K562 (cell line): ENCODE data around the gene GATM. TPM values are rescaled to one million over a fixed set of nuclear protein-coding genes. Genes with fewer than 3 reads are reported as not detected.

Experiments used
- ATAC-seq: fragments of 200-7000 bp; cut with Tn5 transposase; 3 replicates; pipeline ENCODE4 v1.9.1; 2020; ENCODE audit warnings: moderate library complexity
- BruUV-seq: library from RNA; stranded (reverse); fragments of 400-500 nt; replicated peaks from 2 replicates; lab custom pipeline; 2021; lab: Mats Ljungman, UMichigan
- CTCF ChIA-PET: fragments of 300-600 bp; formaldehyde crosslinking; extraction: SDS; loops from one replicate; lab custom pipeline; 2021; ENCODE audit warnings: low intra/inter-chr PET ratio; lab: Yijun Ruan, JAX
- POLR2A ChIA-PET: fragments of 300-600, 350-650 bp; sonication (Branson Sonifier 250); formaldehyde crosslinking; extraction: SDS; loops from one replicate; lab custom pipeline; 2021; ENCODE audit warnings: antibody characterized with exemption, inconsistent platforms; lab: Yijun Ruan, JAX
- DNase-seq, 4 experiments: peaks; one replicate each; pipeline versions ENCODE4 v3.0.0 to v3.0.0-alpha.2; 2011 to 2018; ENCODE audit warnings: low spot score in 3 of 4, mixed read lengths in 3 of 4; ENCODE audit errors: extremely low read depth in 1 of 4
- FAIRE-seq: peaks from 2 replicates; lab custom pipeline; 2011; peaks lifted over from hg19 to GRCh38; lab: Jason Lieb, UNC
- H2AFZ ChIP-seq: 2 replicates; pipeline ENCODE4 v1.6.0; 2011; ENCODE audit warnings: low read depth, low read length, control low read depth, inconsistent platforms
- H3K27ac ChIP-seq: fragments of 200-600 bp; 3 replicates; pipeline ENCODE4 v1.8.0; 2011; ENCODE audit warnings: low read depth, mild to moderate bottlenecking, control low read depth, inconsistent platforms, low read length, moderate library complexity, mixed read lengths; ENCODE audit errors: extremely low read depth
- H3K27me3 ChIP-seq, 2 experiments: fragments of 300-600 bp in 1 of 2; 2 replicates in 1 of 2; 3 replicates in 1 of 2; pipeline versions ENCODE4 v1.6.0 to v1.8.0; 2011; ENCODE audit warnings: inconsistent platforms in 2 of 2, low read length in 2 of 2, mild to moderate bottlenecking in 1 of 2, mixed read lengths in 1 of 2, moderate library complexity in 1 of 2; ENCODE audit not compliant: control insufficient read depth in 2 of 2, insufficient read depth in 2 of 2
- H3K36me3 ChIP-seq: fragments of 300-600 bp; 3 replicates; pipeline ENCODE4 v1.8.0; 2011; ENCODE audit warnings: mild to moderate bottlenecking, low read length, inconsistent platforms; ENCODE audit not compliant: control insufficient read depth, insufficient read depth
- H3K4me1 ChIP-seq, 2 experiments: fragments of 200-600 bp in 1 of 2; replicated peaks in 1 of 2; 2 replicates in 1 of 2; 3 replicates in 1 of 2; pipeline versions ENCODE4 v1.5.1 to v1.8.0; 2011; ENCODE audit warnings: inconsistent platforms in 2 of 2, low read length in 2 of 2, mild to moderate bottlenecking in 1 of 2, mixed read lengths in 1 of 2, moderate library complexity in 1 of 2; ENCODE audit not compliant: control insufficient read depth in 2 of 2, insufficient read depth in 2 of 2
- H3K4me2 ChIP-seq: 2 replicates; pipeline ENCODE4 v1.6.1; 2011; ENCODE audit warnings: low read length, control low read depth, inconsistent platforms, mixed read lengths; ENCODE audit not compliant: insufficient read depth
- H3K4me3 ChIP-seq: fragments of 200-600 bp; sonication (generic), shearing (Covaris generic); 2 replicates; pipeline ENCODE4 v1.5.1; 2016; ENCODE audit warnings: control low read depth, inconsistent platforms
- H3K79me2 ChIP-seq: fragments of 200-600 bp; 3 replicates; pipeline ENCODE4 v1.8.0; 2011; ENCODE audit warnings: low read length, inconsistent platforms; ENCODE audit not compliant: control insufficient read depth, insufficient read depth
- H3K9ac ChIP-seq, 2 experiments: 2 replicates each; pipeline versions ENCODE4 v1.6.0 to v1.6.1; 2011; ENCODE audit warnings: low read depth in 2 of 2, low read length in 2 of 2, control low read depth in 1 of 2, inconsistent platforms in 1 of 2, mild to moderate bottlenecking in 1 of 2, mixed read lengths in 1 of 2; ENCODE audit not compliant: insufficient read depth in 1 of 2
- H3K9me1 ChIP-seq: one replicate; pipeline ENCODE4 v1.6.0; 2011; ENCODE audit warnings: inconsistent platforms, mild to moderate bottlenecking, low read length, moderate library complexity; ENCODE audit not compliant: control insufficient read depth, insufficient read depth
- H3K9me3 ChIP-seq: replicated peaks from 2 replicates; pipeline ENCODE4 v1.5.1; 2011; ENCODE audit warnings: low read depth, low read length, inconsistent platforms; ENCODE audit not compliant: control insufficient read depth, insufficient read depth
- H4K20me1 ChIP-seq: replicated peaks from 2 replicates; pipeline ENCODE4 v1.6.1; 2011; ENCODE audit warnings: low read length, inconsistent platforms, mixed read lengths; ENCODE audit not compliant: control insufficient read depth, insufficient read depth
- BRD9 ChIP-seq: fragments of 450-650 bp; IDR thresholded peaks from 2 replicates; pipeline ENCODE4 v1.6.1; 2018; ENCODE audit warnings: low read depth; ENCODE audit not compliant: partially characterized antibody
- DMBX1 ChIP-seq: fragments of 250-450 bp; sonication (Bioruptor Pico); IDR thresholded peaks from 2 replicates; pipeline ENCODE4 v1.8.0; 2022; ENCODE audit warnings: inconsistent platforms, mild to moderate bottlenecking, moderate library complexity, borderline replicate concordance
- E2F5 ChIP-seq: sonication (generic); formaldehyde crosslinking; IDR thresholded peaks from 2 replicates; pipeline ENCODE4 v1.8.0; 2022; ENCODE audit warnings: mild to moderate bottlenecking, missing genetic modification reagents
- GTF2B ChIP-seq: IDR thresholded peaks from 2 replicates; pipeline ENCODE4 v1.6.1; 2011; ENCODE audit not compliant: insufficient read length; ENCODE audit errors: extremely low read depth
- HCFC1 ChIP-seq: IDR thresholded peaks from 2 replicates; pipeline ENCODE4 v1.6.1; 2012; ENCODE audit warnings: low read depth, low read length, improper control_type of control experiment
- PHF20 ChIP-seq: fragments of 450-650 bp; IDR thresholded peaks from 2 replicates; pipeline ENCODE4 v1.6.1; 2018; ENCODE audit not compliant: partially characterized antibody
- RBBP5 ChIP-seq: fragments of 200-600 bp; sonication (generic); IDR thresholded peaks from 2 replicates; pipeline ENCODE4 v1.6.1; 2012; ENCODE audit warnings: borderline replicate concordance, mild to moderate bottlenecking, low read length, control low read depth, inconsistent platforms; ENCODE audit not compliant: insufficient read depth, poor library complexity, severe bottlenecking
- RFX5 ChIP-seq: IDR thresholded peaks from 2 replicates; pipeline ENCODE4 v1.6.1; 2011; ENCODE audit warnings: low read depth, mild to moderate bottlenecking, improper control_type of control experiment, low read length
- SMC3 ChIP-seq: conservative IDR thresholded peaks from 2 replicates; pipeline ENCODE4 v1.6.1; 2011; ENCODE audit warnings: low read depth, low read length, improper control_type of control experiment; ENCODE audit not compliant: insufficient read depth
- TEAD4 ChIP-seq, 2 experiments: sonication (generic) in 1 of 2; formaldehyde crosslinking in 1 of 2; IDR thresholded peaks; 2 replicates each; pipeline versions ENCODE4 v1.6.1 to v1.8.0; 2012 to 2022; ENCODE audit warnings: borderline replicate concordance in 1 of 2, inconsistent platforms in 1 of 2, low read length in 1 of 2, mild to moderate bottlenecking in 1 of 2, missing genetic modification reagents in 1 of 2
- ZBTB7A ChIP-seq: IDR thresholded peaks from 2 replicates; pipeline ENCODE4 v1.6.1; 2011; ENCODE audit warnings: low read depth, mild to moderate bottlenecking, low read length, moderate library complexity, borderline replicate concordance; ENCODE audit not compliant: control insufficient read depth
- ZNF263 ChIP-seq: sonication (generic); formaldehyde crosslinking; IDR thresholded peaks from 2 replicates; pipeline ENCODE4 v1.8.0; 2022; ENCODE audit warnings: mild to moderate bottlenecking, missing genetic modification reagents, borderline replicate concordance
- ZNF707 ChIP-seq: fragments of 250-450 bp; sonication (Bioruptor Pico); conservative IDR thresholded peaks from 2 replicates; pipeline ENCODE4 v1.8.0; 2022; ENCODE audit warnings: inconsistent platforms, mild to moderate bottlenecking, moderate library complexity
- WGBS: fragments of 100-300 bp; shearing (Covaris generic); methylation state at CpG from one replicate; pipeline ENCODE4 v1.1.6; 2016; ENCODE audit warnings: low coverage, mixed read lengths; ENCODE audit not compliant: insufficient coverage; ENCODE audit errors: missing lambda C conversion rate; 5-methylcytosine and 5-hydroxymethylcytosine counted together
- in situ Hi-C: fragments of 300-500 bp; cut with MboI; formaldehyde crosslinking; loops from 4 replicates; pipeline ENCODE4 v1.15.0; 2018; ENCODE audit warnings: inconsistent platforms, mixed read lengths
- intact Hi-C: fragments of 100-400 bp; cut with micrococcal nuclease; formaldehyde crosslinking; loops from 2 replicates; pipeline ENCODE4 v1.14.2; 2022
- polyA plus RNA-seq, 8 experiments: library from polyadenylated mRNA; depleted of rRNA in 4 of 8; stranded (reverse) in 5 of 8; unstranded in 3 of 8; fragments of >200 nt; fragmentation: Nextera tagmentation in 2 of 8; fragmentation: Illumina TruSeq in 1 of 8; extraction: Ambion mirVana in 2 of 8; extraction: Trizol in 1 of 8; gene quantifications; 2 replicates each; pipeline versions ENCODE4 v1.2.1 to v1.2.3, GENCODE V29; 2011 to 2014; ENCODE audit warnings: inconsistent platforms in 1 of 8, missing spikeins in 1 of 8
- total RNA-seq, 7 experiments: library from RNA; depleted of rRNA in 6 of 7; stranded (reverse); fragments of >200 nt in 6 of 7; fragmentation: Illumina TruSeq in 2 of 7; extraction: Trizol in 2 of 7; gene quantifications; 2 replicates each; pipeline versions ENCODE4 v1.2.1 to v1.2.3, GENCODE V29; 2011 to 2021; ENCODE audit warnings: low replicate concordance in 1 of 7

GATM gene
- total and polyA plus RNA-seq, 9 of the 15 experiments (the other 6 are each of a cell fraction or from before 2014, with no cell fraction given): 0.11 to 1.1 (median 0.65) TPM

- POLR2A ChIA-PET: interaction anchor here (0.7 to 1.6 kb wide), 2 partner anchors 11 to 21 kb away, joined by 3 to 4 read pairs; no protein-coding TSS in a partner anchor
- no peaks in the 10 kb centered on the region for H3K9me3 ChIP-seq
- H3K9ac ChIP-seq: no peak overlapping the region
- no peak for FAIRE-seq
- no peaks in the 10 kb centered on the region for H3K79me2 ChIP-seq
- no peaks in the 10 kb centered on the region for H3K9me1 ChIP-seq
- no peak overlapping the region for H3K27ac ChIP-seq
- intact Hi-C loops: no loop called here
- peaks cover 0 to 12% of the 10 kb centered on the region in 2 experiments; a peak in 4 of 5 replicates for H3K27me3 ChIP-seq
- H2AFZ ChIP-seq: no peak overlapping the region
- no peak overlapping the region for H3K4me2 ChIP-seq
- CTCF ChIA-PET: no interaction called here
- TF ChIP-seq PHF20 (no peak), RFX5 (no peak), SMC3 (no peak), ZNF707 (CRISPR knock-in tag) (no peak), GTF2B (no peak), HCFC1 (no peak), RBBP5 (no peak), ZBTB7A (no peak), DMBX1 (CRISPR knock-in tag) (no peak), ZNF263 (CRISPR knock-in tag) (no peak), TEAD4 (IDR thresholded peaks at IDR 0.05; ENCODE audit: low read length) (no peak), TEAD4 (CRISPR knock-in tag; IDR thresholded peaks at IDR 0.05; ENCODE audit: borderline replicate concordance) (no peak), BRD9 (no peak), E2F5 (no peak)
- TF ChIP-seq, all 486 proteins: peak for 0
- BruUV-seq: no TSS peak
- DNase-seq (no peak), ATAC-seq (no peak)
- no peaks in the 10 kb centered on the region for H3K4me1 ChIP-seq
- WGBS: 0% methylated on average over 5 of the region's 5 CpGs
- in situ Hi-C loops: no loop called here
- H3K4me3 ChIP-seq: no peak overlapping the region
- no peaks in the 10 kb centered on the region for H4K20me1 ChIP-seq
- no peaks in the 10 kb centered on the region for H3K36me3 ChIP-seq
Measured at GRCh38 chr15:45326280-45326679, 52.1 kb downstream of the GATM start.
